Middle frontal gyrus (tissue), 1 donor: ENCODE data around the gene ZNF608.
A peak's percentile ranks its signal among the peaks of the same experiment; 100 is the strongest.

Source experiments
- DNase-seq: peaks from one replicate; pipeline ENCODE4 v3.0.0-alpha.2; 2015; ENCODE audit warnings: low spot score; ENCODE audit errors: extremely low spot score

ZNF608 gene

DNA sequence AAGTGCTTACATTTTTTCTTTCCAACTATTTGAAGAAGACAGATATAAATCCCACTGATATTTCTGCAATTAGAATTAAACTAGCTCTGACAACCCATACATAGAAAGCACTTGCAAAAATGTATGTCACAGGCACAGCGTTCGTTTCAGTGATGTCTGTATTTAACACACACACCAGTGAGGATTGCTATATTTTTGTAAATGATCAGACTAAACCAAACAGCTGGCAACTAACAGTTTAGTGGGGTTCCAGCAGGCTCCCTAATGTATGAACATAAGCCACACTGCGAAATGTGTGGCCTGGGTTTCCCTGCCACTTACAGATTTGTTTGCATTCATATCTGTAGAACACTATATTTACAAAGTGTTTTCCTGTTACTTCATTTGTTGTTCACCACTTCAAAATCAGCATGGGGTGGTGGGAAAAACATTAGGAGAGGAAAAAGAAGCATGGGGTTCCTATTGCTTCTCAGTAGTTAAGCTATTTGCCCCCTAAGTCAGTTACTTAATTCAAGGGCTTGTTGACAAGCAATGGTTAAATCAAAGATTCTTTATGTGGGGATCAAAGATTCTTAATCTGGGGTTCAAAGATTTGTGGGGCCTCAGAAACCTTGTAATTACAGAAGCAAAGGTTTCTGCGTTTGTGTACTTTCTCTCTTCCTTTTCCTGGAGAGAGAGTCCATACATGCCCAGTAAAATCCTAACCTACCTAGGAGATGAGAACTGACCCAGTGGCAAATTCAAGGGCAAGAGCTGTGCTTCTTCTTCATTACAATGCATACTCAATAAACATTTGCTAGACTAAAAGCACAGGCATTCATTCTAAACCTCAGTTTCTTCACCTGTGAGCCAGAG, 27.1 kb downstream of the ZNF608 start:
- no peak for DNase-seq

DNA sequence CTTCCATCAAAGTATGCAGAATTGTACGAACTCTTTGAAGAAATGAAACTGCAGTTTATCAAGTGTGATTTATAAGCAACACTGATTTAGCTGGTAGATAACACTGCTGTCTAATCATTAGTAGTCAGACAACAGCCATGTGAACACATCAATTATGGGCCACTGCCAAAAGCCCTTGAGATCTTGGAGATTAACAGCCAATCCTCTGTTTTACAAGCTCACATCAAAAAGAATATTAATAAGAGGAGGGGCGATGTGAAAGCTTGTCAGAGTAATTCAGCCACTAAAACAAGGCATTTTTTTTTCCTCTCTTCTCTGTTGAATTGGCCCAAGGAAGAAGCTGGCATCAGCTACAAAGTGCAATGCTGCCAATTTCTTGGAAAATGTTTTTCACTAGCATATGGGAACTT, 28.1 kb downstream of the ZNF608 start:
- peak; percentile 78 for DNase-seq

DNA sequence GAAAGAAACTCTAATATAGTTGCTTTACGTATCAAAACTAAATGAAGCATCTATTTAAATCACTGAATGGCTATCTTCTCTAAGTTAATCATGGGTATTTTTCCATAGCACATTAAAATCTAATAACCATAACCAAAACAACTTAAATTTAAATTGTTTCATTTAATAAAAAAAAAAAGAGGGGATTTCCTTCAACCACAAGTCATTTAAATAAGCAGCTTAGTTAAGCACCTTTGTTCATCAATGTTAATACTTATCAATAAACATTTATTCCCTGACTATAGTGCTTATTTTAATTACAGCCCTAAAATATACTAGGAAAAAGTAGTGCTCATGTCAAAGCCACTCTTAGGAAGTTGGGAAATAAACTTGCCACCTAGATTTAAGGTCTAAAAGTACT, 30.3 kb downstream of the ZNF608 start:
- no peak for DNase-seq

DNA sequence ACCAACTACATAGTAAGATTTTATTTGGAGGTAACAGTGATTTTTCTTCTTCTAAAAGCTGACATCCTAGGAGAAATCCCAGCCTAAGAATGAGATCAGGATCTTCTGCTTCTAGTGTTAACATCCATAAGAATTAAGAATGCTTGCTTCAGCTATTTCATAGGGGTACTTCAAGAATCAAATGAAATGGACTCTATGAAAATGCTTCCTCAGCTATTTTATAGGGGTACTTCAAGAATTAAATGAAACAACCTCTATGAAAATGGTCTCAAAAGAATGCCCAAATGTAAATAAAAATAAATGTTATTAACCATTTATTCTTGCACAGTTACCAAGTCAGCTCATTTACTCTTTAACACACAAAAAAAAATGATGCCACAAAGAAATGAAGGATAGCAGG, 31.5 kb downstream of the ZNF608 start:
- no peak for DNase-seq

DNA sequence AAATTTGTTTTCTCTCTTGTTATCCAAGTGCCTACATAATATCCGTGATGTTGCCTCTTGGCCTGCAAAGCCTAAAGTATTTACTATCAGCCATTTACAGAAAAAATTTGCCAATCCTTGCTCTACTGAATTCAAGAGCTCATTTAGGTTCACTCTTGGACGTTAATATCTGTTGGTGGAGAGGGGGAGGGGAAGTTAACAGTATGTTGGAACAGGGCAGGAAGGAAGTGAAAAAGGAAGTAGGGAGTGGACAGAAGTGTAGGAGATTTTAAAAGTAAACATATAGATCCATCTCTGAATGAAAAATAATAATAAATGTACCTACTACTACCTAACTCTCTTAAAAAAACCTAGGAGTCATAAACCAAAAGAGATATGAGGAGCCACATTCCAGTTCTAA, 32.8 kb downstream of the ZNF608 start:
- no peak for DNase-seq

DNA sequence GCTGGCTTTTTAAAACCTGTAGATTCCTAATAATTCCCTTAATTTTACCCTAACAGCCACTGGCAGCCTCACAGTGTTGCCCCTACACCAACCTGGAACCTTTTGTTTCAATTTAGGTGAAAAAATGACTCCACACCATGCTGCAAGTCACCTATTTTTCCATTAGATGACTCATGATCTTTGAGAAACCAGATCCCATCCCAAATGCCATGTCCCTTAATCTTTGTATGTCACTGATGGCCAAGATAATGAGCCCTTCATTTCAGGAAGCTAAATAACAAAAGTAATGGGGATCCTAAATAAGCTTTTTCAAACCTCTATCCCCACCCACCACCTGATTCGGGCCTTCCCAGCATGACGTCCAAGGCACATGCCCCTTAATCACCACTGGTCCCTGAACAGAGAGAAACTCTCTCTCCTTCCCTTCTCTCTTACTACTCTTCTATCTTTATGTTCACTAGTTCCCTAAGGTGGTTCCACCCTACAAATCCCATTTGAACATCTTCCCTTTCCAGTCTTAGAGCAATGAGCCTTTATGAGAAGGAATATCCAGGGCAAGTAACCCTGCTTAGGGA, 33.6 kb downstream of the ZNF608 start:
- no peak for DNase-seq

DNA sequence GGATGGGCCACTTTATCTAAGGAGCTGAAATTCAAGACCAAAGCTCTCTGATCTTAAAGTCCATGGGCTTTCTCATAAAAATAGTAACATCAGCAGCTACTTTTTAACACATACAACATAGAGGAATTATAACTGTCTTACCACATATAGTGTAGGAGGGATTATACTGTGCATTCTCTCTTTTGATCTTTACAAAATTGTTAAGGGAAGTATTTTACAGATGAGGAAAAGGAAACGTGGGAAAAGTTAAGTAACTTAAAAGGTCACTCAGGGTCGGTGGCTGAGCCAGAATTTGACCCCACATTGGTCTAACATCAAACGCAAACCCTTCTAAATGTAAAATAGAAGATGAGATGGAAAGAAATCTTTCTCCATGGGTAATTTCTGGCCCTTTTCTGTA, 38.4 kb downstream of the ZNF608 start:
- DNase-seq: no peak

DNA sequence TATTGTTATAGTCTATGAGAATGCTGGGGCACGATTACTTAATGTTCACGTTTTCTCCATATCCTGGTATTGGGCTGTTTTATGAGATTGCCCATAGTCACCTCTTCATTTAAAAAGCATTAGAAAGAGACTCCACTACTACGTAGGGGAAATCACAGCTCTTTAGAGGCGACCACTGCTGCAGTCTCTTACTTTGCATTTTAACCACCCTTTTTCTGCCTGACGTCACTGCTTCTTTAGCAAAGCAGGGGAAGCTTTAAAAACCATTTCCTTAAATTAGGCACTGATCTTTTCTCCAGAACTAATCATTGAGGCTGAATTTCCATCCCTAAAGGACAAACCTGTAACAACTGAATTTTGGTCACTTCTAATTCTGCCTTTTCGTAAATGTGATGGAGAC, 38.9 kb downstream of the ZNF608 start:
- DNase-seq: no peak

DNA sequence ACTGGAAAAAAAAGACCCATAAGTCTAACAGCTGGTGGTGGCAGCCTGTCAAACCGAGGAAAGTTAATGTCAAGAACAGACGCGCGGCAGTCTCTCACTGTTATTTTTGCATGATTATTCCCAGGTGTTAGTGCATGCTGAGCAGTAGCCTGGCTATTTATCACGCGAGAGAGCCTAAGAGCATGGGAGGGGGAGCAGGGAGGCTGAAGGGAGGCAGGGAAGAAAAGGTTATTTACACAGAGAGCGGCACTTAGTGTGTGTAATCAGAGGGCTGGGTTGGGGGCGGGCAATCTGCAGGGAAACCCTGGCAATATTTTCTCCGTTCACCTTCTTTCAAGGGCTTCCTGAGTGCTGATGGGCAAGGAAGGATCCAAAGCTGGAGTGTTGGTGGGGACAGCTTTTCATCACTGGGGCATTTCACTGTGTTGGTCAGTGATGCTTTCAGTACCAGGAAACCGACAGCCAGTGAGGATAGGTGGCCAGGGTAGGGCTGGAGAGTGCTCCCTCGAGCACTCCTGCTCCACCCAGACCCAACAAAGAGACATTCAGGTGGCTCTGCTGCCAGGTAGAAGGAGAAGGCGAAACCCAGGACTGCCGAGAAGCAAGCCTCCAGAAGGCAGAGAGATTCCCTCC, 39.6 kb downstream of the ZNF608 start:
- no peak for DNase-seq

DNA sequence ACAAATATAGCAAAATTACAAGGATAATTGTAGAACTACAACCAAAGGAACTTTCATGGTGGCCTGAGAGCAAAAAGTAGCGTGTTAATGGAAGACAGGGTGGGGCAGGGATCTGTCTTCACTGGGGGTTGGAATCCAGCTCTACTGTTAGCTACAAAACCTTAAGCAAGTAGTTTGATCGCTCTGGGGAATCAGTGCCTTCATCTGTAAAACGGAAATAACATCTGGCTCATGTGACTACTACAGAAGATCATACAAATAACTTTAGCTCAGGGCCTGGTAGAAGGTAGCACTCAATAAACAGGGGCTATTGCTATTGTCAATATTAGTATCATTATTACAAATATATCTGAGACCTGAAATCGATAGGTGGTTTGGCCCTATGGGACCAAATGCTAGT, 40.4 kb downstream of the ZNF608 start:
- no peak for DNase-seq

DNA sequence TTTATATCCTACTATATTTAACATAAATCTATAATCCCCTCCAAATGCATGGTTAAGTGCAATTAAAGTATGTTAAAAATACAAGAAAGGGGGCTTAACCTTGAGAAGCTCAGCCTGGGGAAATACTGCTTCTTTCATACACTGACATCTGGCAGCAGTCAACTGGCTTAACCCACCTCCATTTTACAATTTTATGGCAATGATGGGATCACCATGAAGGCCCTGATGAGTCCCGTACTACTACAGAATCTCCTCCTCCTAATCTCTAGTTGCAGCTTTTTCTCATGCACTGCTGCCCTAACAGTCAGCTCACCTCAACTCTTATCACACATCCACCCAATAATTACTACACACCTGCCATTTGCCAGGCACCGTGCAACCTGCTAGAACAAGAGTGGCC, 40.9 kb downstream of the ZNF608 start:
- no peak for DNase-seq

DNA sequence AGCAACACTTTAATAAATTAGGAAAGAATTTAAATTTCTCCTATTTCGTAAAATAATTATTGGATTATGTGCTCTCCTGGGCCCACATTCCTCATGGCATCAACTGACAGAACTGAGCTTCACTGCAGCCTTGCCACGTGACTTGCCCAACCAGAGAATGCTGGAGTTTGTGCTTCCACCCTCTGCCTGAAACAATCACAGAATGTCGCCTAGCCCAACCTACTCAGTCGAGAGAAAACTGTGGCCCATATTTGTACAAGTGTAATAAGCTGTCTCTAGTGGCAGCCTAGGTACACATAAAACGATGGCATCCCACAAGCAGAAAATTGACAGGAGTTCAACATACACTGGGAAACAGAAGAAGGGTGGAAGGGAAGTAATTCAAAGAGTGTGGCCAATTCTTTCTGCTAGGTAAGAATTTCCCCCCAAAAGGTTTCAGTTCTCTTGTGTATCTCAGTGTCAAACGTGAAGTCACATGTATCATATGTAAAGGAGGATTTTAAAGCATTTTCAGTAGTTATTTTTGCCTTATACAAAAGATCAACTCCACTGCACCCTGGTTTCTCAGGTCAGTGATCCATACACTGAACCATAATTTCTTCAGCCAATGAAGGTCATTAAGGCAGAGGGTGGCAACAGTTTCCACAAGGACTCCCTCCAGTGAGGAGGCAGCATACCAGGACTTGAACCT, 41.7 kb downstream of the ZNF608 start:
- DNase-seq: no peak

DNA sequence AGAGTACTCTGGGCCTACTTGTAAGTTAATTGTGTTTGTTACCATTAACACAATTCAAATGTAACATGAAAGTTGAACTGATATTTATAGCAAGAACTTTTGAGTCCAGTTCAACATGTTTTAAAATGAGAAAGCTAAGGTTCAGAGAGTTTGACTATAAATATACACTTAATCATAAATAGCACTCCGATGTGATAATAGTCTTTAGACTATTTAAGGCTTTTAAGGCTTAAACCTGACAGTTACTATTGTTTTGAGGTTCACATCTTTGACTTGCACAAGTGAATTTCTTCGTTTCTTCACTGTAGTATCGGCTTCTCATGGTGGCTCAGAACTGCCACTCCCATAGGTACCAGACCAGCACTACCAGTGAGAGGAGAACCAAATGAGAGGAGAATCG, 42.4 kb downstream of the ZNF608 start:
- no peak for DNase-seq

DNA sequence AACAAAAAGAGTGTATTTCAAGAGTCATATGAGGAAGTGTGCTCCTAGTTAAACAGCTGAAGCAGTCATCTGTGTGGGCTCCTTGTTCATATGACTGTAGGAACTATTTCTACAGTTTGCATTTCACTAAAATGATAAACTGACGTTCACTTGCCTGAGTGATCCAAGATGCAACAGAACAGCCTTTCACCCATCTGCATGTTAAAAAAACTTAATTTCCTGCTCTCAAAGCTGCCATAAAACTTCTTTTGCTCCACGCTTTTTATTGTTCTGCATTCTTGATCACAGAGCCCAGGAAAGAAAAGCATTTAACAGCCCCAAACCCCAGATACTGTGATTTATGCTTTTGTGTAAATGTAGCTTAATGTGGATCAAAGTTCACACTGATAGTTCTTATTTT, 43.9 kb downstream of the ZNF608 start:
- DNase-seq: no peak

DNA sequence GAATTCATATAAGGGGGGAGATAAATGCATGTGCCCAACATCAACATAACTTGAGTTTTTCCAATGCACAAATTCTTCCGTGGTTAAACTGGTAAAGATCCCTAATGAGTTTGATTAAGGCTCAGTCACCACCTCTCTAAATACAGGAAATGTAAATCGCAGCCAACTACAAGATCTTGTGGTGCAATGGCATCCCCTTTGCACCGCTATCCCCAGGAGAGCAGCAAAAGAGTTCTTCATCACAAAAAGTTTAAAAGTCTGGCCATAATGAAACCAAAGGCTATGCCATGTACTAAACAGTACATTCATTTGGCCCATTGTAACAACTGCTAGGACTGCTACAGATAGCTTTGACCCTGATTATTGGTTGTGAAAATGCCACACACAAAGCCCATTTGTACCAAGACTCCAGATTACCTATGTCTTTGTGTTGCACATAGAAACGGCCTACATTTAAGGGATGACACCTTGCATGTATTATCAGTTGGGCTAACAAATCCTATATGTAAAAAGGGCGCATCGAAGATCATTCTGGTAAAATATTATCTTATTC, 44.5 kb downstream of the ZNF608 start:
- DNase-seq: no peak

DNA sequence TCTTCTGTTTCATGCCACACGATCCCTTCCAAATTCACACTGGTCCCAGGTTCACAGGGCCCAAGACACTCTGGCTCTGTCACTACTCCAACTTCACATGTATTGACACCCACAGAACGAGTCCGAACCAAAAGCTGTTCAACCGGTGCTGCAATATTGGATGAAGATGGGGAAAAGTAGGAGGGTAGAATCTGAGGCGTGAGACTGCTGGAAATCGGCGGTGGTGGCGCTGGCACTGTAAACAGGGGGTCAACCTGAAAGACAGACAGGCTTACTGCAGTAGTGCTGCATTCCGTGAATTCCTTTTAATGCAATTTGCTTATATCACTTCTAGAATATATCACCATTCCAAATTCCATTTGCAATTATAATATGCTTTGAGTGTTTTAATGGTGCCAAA, 45.4 kb downstream of the ZNF608 start:
- no peak for DNase-seq

DNA sequence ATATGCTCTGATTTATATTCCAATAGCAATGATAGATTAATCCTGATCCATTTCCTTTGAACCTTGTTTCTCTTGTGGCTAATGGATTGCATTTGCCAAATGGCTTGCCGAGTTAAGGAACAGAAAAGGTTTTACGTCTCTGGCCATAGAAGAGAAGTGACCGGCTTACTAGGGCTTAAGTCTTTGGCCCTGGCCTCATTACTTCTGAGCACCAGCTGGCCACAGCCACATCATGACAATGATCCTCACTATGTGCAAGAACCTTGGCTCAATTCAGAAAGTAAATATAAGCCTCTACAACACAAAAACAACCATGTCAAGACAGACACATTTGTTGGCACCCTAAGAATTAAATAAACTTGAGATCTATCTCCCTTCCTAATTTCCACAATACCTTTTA, 46.1 kb downstream of the ZNF608 start:
- no peak for DNase-seq

DNA sequence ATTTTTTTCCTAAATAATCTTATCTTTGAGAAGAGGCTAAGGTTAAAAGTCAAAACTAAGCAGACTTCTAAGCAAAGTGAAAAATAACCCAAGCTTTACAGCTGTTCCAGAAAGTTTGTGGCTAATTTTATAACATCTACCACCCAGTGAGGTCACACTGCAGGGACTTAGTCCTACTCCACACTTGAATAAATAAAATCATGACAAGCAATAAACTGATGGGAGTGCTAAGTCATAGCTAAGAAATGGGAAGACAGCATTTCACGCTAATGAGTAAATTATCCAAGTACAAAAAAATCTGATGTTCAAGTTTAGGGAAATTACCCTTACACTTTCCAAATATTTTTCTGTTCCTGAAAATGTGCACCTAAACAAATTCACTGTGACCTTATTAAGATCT, 47.7 kb downstream of the ZNF608 start:
- no peak for DNase-seq

DNA sequence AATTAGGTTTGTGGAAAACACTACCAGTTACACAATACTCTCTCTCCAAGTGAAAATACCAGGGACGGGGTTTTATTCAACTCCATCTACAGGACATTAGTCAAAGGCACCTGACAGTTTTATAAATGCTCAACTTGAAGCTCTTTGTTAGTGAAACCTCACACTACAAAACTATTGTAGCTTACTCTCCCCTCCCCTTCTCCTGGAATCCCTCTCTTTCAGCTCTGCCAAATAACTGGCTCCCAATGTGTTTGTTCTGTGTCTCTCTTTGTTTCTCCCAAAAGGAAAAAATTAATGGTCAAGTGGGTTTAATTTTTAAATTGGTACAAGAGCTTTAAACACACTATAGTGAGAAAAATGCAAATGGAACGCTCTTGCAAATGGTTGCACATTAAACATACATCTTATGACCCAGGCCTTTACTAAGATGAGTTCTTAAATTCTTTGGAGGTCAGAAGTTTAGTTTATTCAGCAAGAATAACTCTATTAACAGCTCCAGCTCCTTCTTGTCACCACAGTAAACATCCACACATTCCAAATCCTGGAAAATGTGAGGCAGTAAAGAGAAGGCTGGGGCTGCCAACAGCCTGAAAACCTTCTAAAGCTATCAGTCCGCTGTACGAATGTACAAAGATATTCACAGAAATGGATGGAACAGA, 48.4 kb downstream of the ZNF608 start:
- DNase-seq: no peak

DNA sequence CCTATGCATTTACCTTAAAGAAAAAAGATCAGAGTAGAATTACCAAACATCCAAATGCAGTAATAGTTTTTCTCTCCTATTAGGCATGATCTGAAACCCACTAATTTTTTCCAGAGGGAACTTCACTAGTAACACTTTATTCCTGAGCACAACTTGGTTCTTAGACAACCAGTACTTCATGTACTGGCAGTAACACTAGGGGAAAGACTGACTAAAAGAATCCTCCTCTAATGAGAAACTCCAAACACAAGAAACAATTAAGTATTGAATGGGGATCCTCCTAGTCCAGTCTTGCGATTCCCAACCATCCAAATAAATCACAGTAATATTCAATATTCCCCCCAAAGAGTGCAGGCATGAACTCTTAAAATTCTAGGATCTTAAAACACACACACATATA, 48.9 kb downstream of the ZNF608 start:
- DNase-seq: no peak

DNA sequence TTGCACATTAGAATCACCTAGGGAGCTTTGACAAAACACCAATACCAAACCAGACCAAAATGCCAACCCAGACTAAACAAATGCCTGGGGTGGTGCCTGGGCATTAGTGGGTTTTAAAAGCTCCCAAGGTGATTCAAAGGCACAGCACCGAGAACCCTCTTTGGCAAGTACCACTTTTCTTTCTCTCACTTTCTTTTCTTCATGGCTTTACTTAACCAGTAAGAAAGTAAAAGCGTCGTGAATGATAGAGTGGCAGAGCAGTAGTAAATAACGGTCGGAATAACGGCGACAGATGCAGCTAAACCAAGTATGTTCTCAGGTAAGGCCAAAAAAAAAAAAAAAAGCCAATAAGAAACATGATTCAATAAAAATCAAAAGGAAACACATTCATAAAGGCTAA, 49.5 kb downstream of the ZNF608 start:
- DNase-seq: no peak
